MM.1S (cell line): Measurements from ENCODE around the gene MAFF.
A peak's percentile ranks its signal among the peaks of the same experiment; 100 is the strongest.

Source experiments
- DNase-seq: peaks from one replicate; pipeline ENCODE4 v3.0.0-alpha.2; 2015
- H2AFZ ChIP-seq: fragments of 300-600 bp; sonication (generic); 2 replicates; pipeline ENCODE4 v1.6.0; 2016; ENCODE audit warnings: antibody characterized with exemption, low read length
- H3F3A ChIP-seq: fragments of 300-600 bp; sonication (generic); 2 replicates; pipeline ENCODE4 v1.6.1; 2016; ENCODE audit warnings: mild to moderate bottlenecking, antibody characterized with exemption, low read length, moderate library complexity, mixed read lengths; ENCODE audit not compliant: insufficient read depth
- H3K27ac ChIP-seq: fragments of 300-600 bp; sonication (generic); 2 replicates; pipeline ENCODE4 v1.5.1; 2016; ENCODE audit warnings: mild to moderate bottlenecking, low read length
- H3K27me3 ChIP-seq: fragments of 300-600 bp; sonication (generic); replicated peaks from 2 replicates; pipeline ENCODE4 v1.6.0; 2016; ENCODE audit warnings: low read length; ENCODE audit not compliant: insufficient read depth
- H3K36me3 ChIP-seq: fragments of 300-600 bp; sonication (generic); replicated peaks from 2 replicates; pipeline ENCODE4 v1.6.1; 2016; ENCODE audit warnings: mild to moderate bottlenecking, low read length, mixed read lengths; ENCODE audit not compliant: insufficient read depth
- H3K4me1 ChIP-seq: fragments of 300-600 bp; sonication (generic); 2 replicates; pipeline ENCODE4 v1.6.1; 2016; ENCODE audit warnings: low read length, mixed read lengths
- H3K4me2 ChIP-seq: fragments of 300-600 bp; sonication (generic); 2 replicates; pipeline ENCODE4 v1.6.0; 2016; ENCODE audit warnings: low read depth, low read length
- H3K4me3 ChIP-seq: fragments of 300-600 bp; sonication (generic); 2 replicates; pipeline ENCODE4 v1.5.1; 2016; ENCODE audit warnings: low read length, mixed read lengths
- H3K79me2 ChIP-seq: fragments of 300-600 bp; sonication (generic); 2 replicates; pipeline ENCODE4 v1.6.1; 2016; ENCODE audit warnings: mixed run types, low read length, mixed read lengths
- H3K9ac ChIP-seq: fragments of 300-600 bp; sonication (generic); 2 replicates; pipeline ENCODE4 v1.6.1; 2016; ENCODE audit warnings: low read length, mixed read lengths
- H3K9me2 ChIP-seq: fragments of 300-600 bp; sonication (generic); replicated peaks from 2 replicates; pipeline ENCODE4 v1.6.1; 2016; ENCODE audit warnings: mild to moderate bottlenecking, low read length, mixed read lengths; ENCODE audit not compliant: insufficient read depth
- H3K9me3 ChIP-seq: fragments of 300-600 bp; sonication (generic); replicated peaks from 2 replicates; pipeline ENCODE4 v1.6.1; 2016; ENCODE audit warnings: mild to moderate bottlenecking, low read length, mixed read lengths; ENCODE audit not compliant: insufficient read depth
- H4K20me1 ChIP-seq: fragments of 300-600 bp; sonication (generic); 2 replicates; pipeline ENCODE4 v1.6.1; 2016; ENCODE audit warnings: mild to moderate bottlenecking, low read length, moderate library complexity, mixed read lengths; ENCODE audit not compliant: insufficient read depth
- CTCF ChIP-seq: fragments of 300-600 bp; sonication (generic); IDR thresholded peaks from 2 replicates; pipeline ENCODE4 v1.5.1; 2016; ENCODE audit warnings: antibody characterized with exemption, low read length, mixed read lengths
- EZH2 ChIP-seq: fragments of 300-600 bp; sonication (generic); optimal IDR thresholded peaks from 2 replicates; pipeline ENCODE3; 2017; ENCODE audit warnings: low read depth, mild to moderate bottlenecking, antibody characterized with exemption, low read length, mixed read lengths
- EZH2phosphoT487 ChIP-seq: fragments of 300-600 bp; sonication (generic); IDR thresholded peaks from 2 replicates; pipeline ENCODE4 v1.6.1; 2018; ENCODE audit warnings: antibody characterized with exemption, low read length

The MAFF gene

GRCh38 chr22:38260761-38261681 is 59.2 kb downstream of the MAFF start:
- no peaks in the 10 kb centered on the region for H3K27me3 ChIP-seq
- no peak overlapping the region for H2AFZ ChIP-seq
- no peaks in the 10 kb centered on the region for H4K20me1 ChIP-seq
- peak overlapping the region; percentile 85 for H3K4me2 ChIP-seq
- peak overlapping the region; percentile 77 for H3K9ac ChIP-seq
- peaks cover 43% of the 10 kb centered on the region for H3K4me1 ChIP-seq
- no peak for TF ChIP-seq EZH2
- TF ChIP-seq CTCF, result peak; percentile 56
- H3K27ac ChIP-seq, result peak overlapping the region; percentile 98
- no peaks in the 10 kb centered on the region for H3K9me3 ChIP-seq
- no peaks in the 10 kb centered on the region for H3K9me2 ChIP-seq
- peaks cover 94% of the 10 kb centered on the region for H3K79me2 ChIP-seq
- DNase-seq, result peak; percentile 54
- H3K36me3 ChIP-seq, result peaks cover 6% of the 10 kb centered on the region; the same call in 1 of the 2 replicates
- H3K4me3 ChIP-seq, result peak overlapping the region; percentile 44
- H3F3A ChIP-seq, result peaks cover 31% of the 10 kb centered on the region

- Histone ChIP-seq H3K4me1 (peaks cover 43% of the 10 kb centered on the region), H3K4me2 (peak overlapping the region; percentile 85), H3F3A (peaks cover 31% of the 10 kb centered on the region), H3K36me3 (peaks cover 6% of the 10 kb centered on the region; the same call in 1 of the 2 replicates), H3K9me3 (no peaks in the 10 kb centered on the region), H3K27me3 (no peaks in the 10 kb centered on the region), H3K27ac (peak overlapping the region; percentile 98; the same call in 1 of the 2 replicates), H3K79me2 (peaks cover 94% of the 10 kb centered on the region), H3K4me3 (no peak overlapping the region), H4K20me1 (no peaks in the 10 kb centered on the region), H2AFZ (no peak overlapping the region), H3K9me2 (no peaks in the 10 kb centered on the region), H3K9ac (no peak overlapping the region)
- DNase-seq, result peak; percentile 63
- TF ChIP-seq EZH2phosphoT487 (no peak), CTCF (peak; percentile 70), EZH2 (no peak)
Observed at GRCh38 chr22:38262051-38262795, 60.4 kb downstream of the MAFF start.

- H3K4me2 ChIP-seq, result no peak overlapping the region
- H3K4me3 ChIP-seq, result no peak overlapping the region
- no peak overlapping the region for H2AFZ ChIP-seq
- no peaks in the 10 kb centered on the region for H3K27me3 ChIP-seq
- peaks cover 44% of the 10 kb centered on the region for H3K4me1 ChIP-seq
- no peak overlapping the region for H3K9ac ChIP-seq
- peaks cover 94% of the 10 kb centered on the region for H3K79me2 ChIP-seq
- H4K20me1 ChIP-seq, result no peaks in the 10 kb centered on the region
- no peak for TF ChIP-seq CTCF
- no peak for TF ChIP-seq EZH2phosphoT487
- no peak for TF ChIP-seq EZH2
- DNase-seq, result no peak
- H3K36me3 ChIP-seq, result peaks cover 10% of the 10 kb centered on the region; the same call in 1 of the 2 replicates
- H3K27ac ChIP-seq, result no peak overlapping the region
- H3F3A ChIP-seq, result peaks cover 31% of the 10 kb centered on the region
- no peaks in the 10 kb centered on the region for H3K9me2 ChIP-seq
- H3K9me3 ChIP-seq, result no peaks in the 10 kb centered on the region
Observed at GRCh38 chr22:38264322-38264843, 62.6 kb downstream of the MAFF start.
